Endothelial cell of umbilical vein (primary cell): Measurements from ENCODE around the gene WNT10A. TPM values are rescaled to one million over a fixed set of nuclear protein-coding genes. Genes with fewer than 3 reads are reported as not detected.

Experiments
- BruUV-seq: library from RNA; stranded (reverse); fragments of 400-500 nt; replicated peaks from 2 replicates; lab custom pipeline; 2021; lab: Mats Ljungman, UMichigan
- CTCF ChIA-PET: fragments of 300-600, 350-600 bp; sonication (Branson Sonifier 250); formaldehyde crosslinking; loops from one replicate; lab custom pipeline; 2021; ENCODE audit warnings: antibody characterized with exemption, inconsistent platforms; lab: Charles Lee
- POLR2A ChIA-PET: fragments of 300-600, 350-600 bp; sonication (Branson Sonifier 250); formaldehyde crosslinking; loops from one replicate; lab custom pipeline; 2021; ENCODE audit warnings: antibody characterized with exemption, inconsistent platforms; lab: Charles Lee
- DNase-seq: peaks from one replicate; pipeline ENCODE4 v3.0.0-alpha.2; 2011; ENCODE audit warnings: low read depth, low spot score
- FAIRE-seq: peaks from 2 replicates; lab custom pipeline; 2011; peaks lifted over from hg19 to GRCh38; lab: Jason Lieb, UNC
- H2AFZ ChIP-seq: 2 replicates; pipeline ENCODE4 v1.6.0; 2012; ENCODE audit warnings: low read depth, low read length, control low read depth, inconsistent platforms
- H3K27ac ChIP-seq: 2 replicates; pipeline ENCODE4 v1.5.1; 2011; ENCODE audit warnings: low read depth, mild to moderate bottlenecking, control low read depth, low read length, moderate library complexity; ENCODE audit not compliant: insufficient read depth
- H3K27me3 ChIP-seq, 2 experiments: 2 replicates each; pipeline versions ENCODE4 v1.6.0 to v1.6.1; 2011; ENCODE audit warnings: low read length in 2 of 2, mixed read lengths in 1 of 2; ENCODE audit not compliant: control insufficient read depth in 2 of 2, insufficient read depth in 2 of 2
- H3K36me3 ChIP-seq, 2 experiments: 2 replicates in 1 of 2; 3 replicates in 1 of 2; pipeline ENCODE4 v1.5.1; 2011; ENCODE audit warnings: low read length in 2 of 2, mild to moderate bottlenecking in 1 of 2, moderate library complexity in 1 of 2; ENCODE audit not compliant: control insufficient read depth in 2 of 2, insufficient read depth in 2 of 2; ENCODE audit errors: extremely low read depth in 1 of 2
- H3K4me1 ChIP-seq: 3 replicates; pipeline ENCODE4 v1.5.1; 2011; ENCODE audit warnings: mild to moderate bottlenecking, low read length; ENCODE audit not compliant: control insufficient read depth, insufficient read depth; ENCODE audit errors: extremely low read depth
- H3K4me2 ChIP-seq: 2 replicates; pipeline ENCODE4 v1.6.1; 2011; ENCODE audit warnings: low read length, control low read depth, mixed read lengths; ENCODE audit not compliant: insufficient read depth
- H3K4me3 ChIP-seq, 3 experiments: fragments of 200-600 bp in 1 of 3; sonication (generic), shearing (Covaris generic) in 1 of 3; replicated peaks in 1 of 3; 2 replicates each; pipeline ENCODE4 v1.5.1; 2011 to 2016; ENCODE audit warnings: control low read depth in 3 of 3, low read length in 3 of 3, mild to moderate bottlenecking in 2 of 3, inconsistent platforms in 1 of 3, low read depth in 1 of 3, moderate library complexity in 1 of 3; ENCODE audit not compliant: insufficient read depth in 1 of 3
- H3K79me2 ChIP-seq: 2 replicates; pipeline ENCODE4 v1.6.0; 2012; ENCODE audit warnings: low read length, inconsistent platforms; ENCODE audit not compliant: control insufficient read depth, insufficient read depth
- H3K9ac ChIP-seq: replicated peaks from 2 replicates; pipeline ENCODE3; 2011; ENCODE audit warnings: low read length, control low read depth; ENCODE audit not compliant: insufficient read depth; ENCODE audit errors: extremely low read depth
- H3K9me1 ChIP-seq: replicated peaks from 3 replicates; pipeline ENCODE4 v1.6.0; 2011; ENCODE audit warnings: mild to moderate bottlenecking, low read length; ENCODE audit not compliant: control insufficient read depth, insufficient read depth; ENCODE audit errors: extremely low read depth
- H3K9me3 ChIP-seq: replicated peaks from 2 replicates; pipeline ENCODE4 v1.5.1; 2012; ENCODE audit warnings: low read length, inconsistent platforms; ENCODE audit not compliant: control insufficient read depth, insufficient read depth
- H4K20me1 ChIP-seq: replicated peaks from 2 replicates; pipeline ENCODE3; 2011; ENCODE audit warnings: mild to moderate bottlenecking, low read length; ENCODE audit not compliant: control insufficient read depth, insufficient read depth; ENCODE audit errors: extremely low read depth
- JUN ChIP-seq: IDR thresholded peaks from 2 replicates; pipeline ENCODE4 v1.6.1; 2011; ENCODE audit warnings: borderline replicate concordance, low read depth; ENCODE audit not compliant: insufficient read length, insufficient read depth
- MAX ChIP-seq: IDR thresholded peaks from 2 replicates; pipeline ENCODE4 v1.6.1; 2011; ENCODE audit not compliant: insufficient read depth, insufficient read length
- dilution Hi-C: fragments of 300-500 bp; cut with MboI; formaldehyde crosslinking; loops from one replicate; pipeline ENCODE4 v1.15.0; 2019; ENCODE audit warnings: low sequenced_read_pairs; ENCODE audit not compliant: extremely low pct_ligation_motif_present
- intact Hi-C: fragments of 100-400 bp; cut with micrococcal nuclease; formaldehyde crosslinking; loops from one replicate; pipeline ENCODE4 v1.10.0; 2022
- polyA plus RNA-seq, 4 experiments: library from polyadenylated mRNA; depleted of rRNA in 3 of 4; stranded (reverse) in 3 of 4; unstranded in 1 of 4; fragments of >200 nt; gene quantifications; 2 replicates each; pipeline versions ENCODE4 v1.2.1 to v1.2.3, GENCODE V29; 2011 to 2012; ENCODE audit warnings: missing spikeins in 1 of 4
- total RNA-seq: library from RNA; stranded (reverse); gene quantifications from 2 replicates; pipeline ENCODE4 v1.2.3, GENCODE V29; 2021
- TF ChIP-seq, protein P1 (sequence below), 2 donors: IDR thresholded peaks; 1 replicate in 1 of 2; 2 replicates in 1 of 2; pipeline ENCODE4 v1.5.1; 2011; ENCODE audit warnings: low read length in 2 of 2, mild to moderate bottlenecking in 2 of 2, moderate library complexity in 2 of 2, control low read depth in 1 of 2, inconsistent platforms in 1 of 2, low read depth in 1 of 2; ENCODE audit not compliant: insufficient read depth in 1 of 2; ENCODE audit errors: extremely low read depth in 1 of 2

Gene WNT10A
- total and polyA plus RNA-seq, 2 donors (not counting 3 experiments of a cell fraction or from before 2014, with no cell fraction given), result not detected

GRCh38 chr2:218878486-218878885, 2.2 kb upstream of the WNT10A start:
- Histone ChIP-seq H4K20me1 (no peaks in the 10 kb centered on the region), H3K9ac (no peak overlapping the region), H3K27me3 (peaks cover 75 to 84% of the 10 kb centered on the region in 2 experiments), H3K4me1 (no peaks in the 10 kb centered on the region), H3K36me3 (no peaks in the 10 kb centered on the region), H3K79me2 (no peaks in the 10 kb centered on the region), H3K4me3 (no peak overlapping the region), H3K9me1 (no peaks in the 10 kb centered on the region), H3K9me3 (no peaks in the 10 kb centered on the region), H3K4me2 (no peak overlapping the region), H3K27ac (no peak overlapping the region), H2AFZ (no peak overlapping the region)
- DNase-seq (no peak), FAIRE-seq (no peak)
- ChIA-PET CTCF (interaction anchor here (1.0 to 10.5 kb wide), 8 partner anchors 8 to 276 kb away, joined by 3 to 362 read pairs (median 12); no protein-coding TSS in a partner anchor), POLR2A (no interaction called here)
- intact Hi-C loops, result loop anchor here (10.0 kb wide), 1 partner anchor 276 kb away; no protein-coding TSS in a partner anchor
- BruUV-seq, result no TSS peak
- dilution Hi-C loops, result no loop called here
- TF ChIP-seq, protein P1, sequence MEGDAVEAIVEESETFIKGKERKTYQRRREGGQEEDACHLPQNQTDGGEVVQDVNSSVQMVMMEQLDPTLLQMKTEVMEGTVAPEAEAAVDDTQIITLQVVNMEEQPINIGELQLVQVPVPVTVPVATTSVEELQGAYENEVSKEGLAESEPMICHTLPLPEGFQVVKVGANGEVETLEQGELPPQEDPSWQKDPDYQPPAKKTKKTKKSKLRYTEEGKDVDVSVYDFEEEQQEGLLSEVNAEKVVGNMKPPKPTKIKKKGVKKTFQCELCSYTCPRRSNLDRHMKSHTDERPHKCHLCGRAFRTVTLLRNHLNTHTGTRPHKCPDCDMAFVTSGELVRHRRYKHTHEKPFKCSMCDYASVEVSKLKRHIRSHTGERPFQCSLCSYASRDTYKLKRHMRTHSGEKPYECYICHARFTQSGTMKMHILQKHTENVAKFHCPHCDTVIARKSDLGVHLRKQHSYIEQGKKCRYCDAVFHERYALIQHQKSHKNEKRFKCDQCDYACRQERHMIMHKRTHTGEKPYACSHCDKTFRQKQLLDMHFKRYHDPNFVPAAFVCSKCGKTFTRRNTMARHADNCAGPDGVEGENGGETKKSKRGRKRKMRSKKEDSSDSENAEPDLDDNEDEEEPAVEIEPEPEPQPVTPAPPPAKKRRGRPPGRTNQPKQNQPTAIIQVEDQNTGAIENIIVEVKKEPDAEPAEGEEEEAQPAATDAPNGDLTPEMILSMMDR (IDR thresholded peaks at IDR 0.05; ENCODE audit: extremely low read depth in 1 of 2, insufficient read depth in 1 of 2, low read depth in 1 of 2, low read length in 2 of 2), result no peak
- no peak for TF ChIP-seq MAX
- TF ChIP-seq JUN, result no peak
